Keratinocyte (primary cell): ENCODE measurements around the gene ZNF709. TPM values are rescaled to one million over a fixed set of nuclear protein-coding genes. Genes with fewer than 3 reads are reported as not detected.

Source experiments
- DNase-seq: peaks from one replicate; pipeline ENCODE4 v3.0.0-alpha.2; 2011; ENCODE audit warnings: low read depth, missing footprints, low spot score
- FAIRE-seq: peaks from 2 replicates; lab custom pipeline; 2011; peaks lifted over from hg19 to GRCh38; lab: Jason Lieb, UNC
- H2AFZ ChIP-seq: 2 replicates; pipeline ENCODE4 v1.6.0; 2012; ENCODE audit warnings: low read length, control low read depth, inconsistent platforms; ENCODE audit not compliant: control insufficient read depth
- H3K27ac ChIP-seq: 2 replicates; pipeline ENCODE4 v1.5.1; 2011; ENCODE audit warnings: low read length; ENCODE audit not compliant: control insufficient read depth, insufficient read depth
- H3K27me3 ChIP-seq: 3 replicates; pipeline ENCODE4 v1.6.0; 2011; ENCODE audit warnings: low read length; ENCODE audit not compliant: control insufficient read depth, insufficient read depth; ENCODE audit errors: extremely low read depth
- H3K36me3 ChIP-seq, 2 experiments: 2 replicates in 1 of 2; 3 replicates in 1 of 2; pipeline ENCODE4 v1.5.1; 2011; ENCODE audit warnings: low read length in 2 of 2, mild to moderate bottlenecking in 1 of 2; ENCODE audit not compliant: control insufficient read depth in 2 of 2, insufficient read depth in 2 of 2; ENCODE audit errors: extremely low read depth in 1 of 2
- H3K4me1 ChIP-seq: 3 replicates; pipeline ENCODE4 v1.5.1; 2011; ENCODE audit warnings: low read length; ENCODE audit not compliant: control insufficient read depth, insufficient read depth; ENCODE audit errors: extremely low read depth
- H3K4me2 ChIP-seq: 3 replicates; pipeline ENCODE4 v1.6.0; 2011; ENCODE audit warnings: low read depth, low read length; ENCODE audit not compliant: control insufficient read depth, insufficient read depth; ENCODE audit errors: extremely low read depth
- H3K4me3 ChIP-seq, 3 experiments: fragments of 200-600 bp in 1 of 3; sonication (generic) in 1 of 3; 2 replicates in 2 of 3; 3 replicates in 1 of 3; pipeline ENCODE4 v1.5.1; 2011 to 2016; ENCODE audit warnings: low read length in 3 of 3, mild to moderate bottlenecking in 3 of 3, control low read depth in 2 of 3, inconsistent platforms in 1 of 3, low read depth in 1 of 3, mixed read lengths in 1 of 3, mixed run types in 1 of 3, moderate library complexity in 1 of 3; ENCODE audit not compliant: control insufficient read depth in 2 of 3, insufficient read depth in 2 of 3; ENCODE audit errors: extremely low read depth in 1 of 3
- H3K79me2 ChIP-seq: 2 replicates; pipeline ENCODE4 v1.6.0; 2012; ENCODE audit warnings: low read length; ENCODE audit not compliant: control insufficient read depth, insufficient read depth
- H3K9ac ChIP-seq: 3 replicates; pipeline ENCODE4 v1.6.0; 2011; ENCODE audit warnings: low read length; ENCODE audit not compliant: control insufficient read depth, insufficient read depth; ENCODE audit errors: extremely low read depth
- H3K9me1 ChIP-seq: 3 replicates; pipeline ENCODE4 v1.6.0; 2011; ENCODE audit warnings: low read length; ENCODE audit not compliant: control insufficient read depth, insufficient read depth; ENCODE audit errors: extremely low read depth
- H3K9me3 ChIP-seq: 2 replicates; pipeline ENCODE4 v1.5.1; 2012; ENCODE audit warnings: low read depth, low read length; ENCODE audit not compliant: control insufficient read depth
- H4K20me1 ChIP-seq: 3 replicates; pipeline ENCODE4 v1.6.0; 2011; ENCODE audit warnings: low read length; ENCODE audit not compliant: control insufficient read depth, insufficient read depth; ENCODE audit errors: extremely low read depth
- EZH2 ChIP-seq: IDR thresholded peaks from one replicate; pipeline ENCODE4 v1.6.1; 2012; ENCODE audit warnings: inconsistent platforms, mild to moderate bottlenecking, low read length, moderate library complexity
- dilution Hi-C: fragments of 300-500 bp; cut with MboI; formaldehyde crosslinking; loops from one replicate; pipeline ENCODE4 v1.7.0; 2020; ENCODE audit warnings: low sequenced_read_pairs; ENCODE audit not compliant: extremely low pct_ligation_motif_present
- polyA plus RNA-seq, 5 experiments: library from polyadenylated mRNA; depleted of rRNA in 3 of 5; stranded (reverse) in 3 of 5; stranded (forward) in 1 of 5; unstranded in 1 of 5; fragments of >200 nt; gene quantifications; 1 replicate in 1 of 5; 2 replicates in 3 of 5; 3 replicates in 1 of 5; pipeline versions ENCODE4 v1.2.1 to v1.2.3, GENCODE V29; 2011 to 2012; ENCODE audit warnings: missing spikeins in 2 of 5, low read depth in 1 of 5, low replicate concordance in 1 of 5
- TF ChIP-seq, protein P1 (sequence below), 3 experiments: IDR thresholded peaks in 1 of 3; conservative IDR thresholded peaks in 1 of 3; optimal IDR thresholded peaks in 1 of 3; 2 replicates in 2 of 3; 3 replicates in 1 of 3; pipeline versions ENCODE3 to v1.5.1; 2011; ENCODE audit warnings: low read length in 3 of 3, mild to moderate bottlenecking in 3 of 3, moderate library complexity in 2 of 3, control low read depth in 1 of 3, inconsistent platforms in 1 of 3; ENCODE audit not compliant: insufficient read depth in 2 of 3; ENCODE audit errors: extremely low read depth in 1 of 3

The ZNF709 gene
- polyA plus RNA-seq, 1 donor (not counting 4 experiments of a cell fraction or from before 2014, with no cell fraction given) = 0.98 TPM

DNA sequence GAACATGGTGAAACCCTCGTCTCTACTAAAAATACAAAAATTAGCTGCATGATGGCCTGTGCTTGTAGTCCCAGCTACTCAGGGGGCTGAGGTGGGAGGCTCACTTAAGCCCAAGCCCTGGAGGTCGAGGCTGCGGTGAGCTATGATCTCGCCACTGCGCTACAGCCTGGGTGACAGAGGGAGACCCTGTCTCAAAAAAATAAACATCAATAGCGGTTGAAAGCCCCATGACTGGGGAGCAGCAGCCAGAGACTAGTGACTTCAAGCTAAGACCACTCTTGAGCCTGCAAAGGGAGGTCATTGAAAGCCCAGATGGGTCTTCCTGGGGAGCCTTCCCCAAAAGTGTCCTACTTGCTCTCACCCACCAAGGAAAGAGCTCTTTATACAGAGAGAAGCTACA lies 11.9 kb upstream of the ZNF709 start:
- Histone ChIP-seq H3K79me2 (no peaks in the 10 kb centered on the region), H2AFZ (no peak overlapping the region), H3K4me3 (no peak overlapping the region), H3K4me2 (no peak overlapping the region), H3K9me1 (no peaks in the 10 kb centered on the region), H4K20me1 (no peaks in the 10 kb centered on the region), H3K27me3 (no peaks in the 10 kb centered on the region), H3K36me3 (no peaks in the 10 kb centered on the region), H3K27ac (no peak overlapping the region), H3K4me1 (peaks cover 7% of the 10 kb centered on the region), H3K9ac (no peak overlapping the region), H3K9me3 (no peaks in the 10 kb centered on the region)
- dilution Hi-C loops = no loop called here
- DNase-seq (no peak), FAIRE-seq (no peak)
- TF ChIP-seq EZH2 = no peak
- TF ChIP-seq, protein P1, sequence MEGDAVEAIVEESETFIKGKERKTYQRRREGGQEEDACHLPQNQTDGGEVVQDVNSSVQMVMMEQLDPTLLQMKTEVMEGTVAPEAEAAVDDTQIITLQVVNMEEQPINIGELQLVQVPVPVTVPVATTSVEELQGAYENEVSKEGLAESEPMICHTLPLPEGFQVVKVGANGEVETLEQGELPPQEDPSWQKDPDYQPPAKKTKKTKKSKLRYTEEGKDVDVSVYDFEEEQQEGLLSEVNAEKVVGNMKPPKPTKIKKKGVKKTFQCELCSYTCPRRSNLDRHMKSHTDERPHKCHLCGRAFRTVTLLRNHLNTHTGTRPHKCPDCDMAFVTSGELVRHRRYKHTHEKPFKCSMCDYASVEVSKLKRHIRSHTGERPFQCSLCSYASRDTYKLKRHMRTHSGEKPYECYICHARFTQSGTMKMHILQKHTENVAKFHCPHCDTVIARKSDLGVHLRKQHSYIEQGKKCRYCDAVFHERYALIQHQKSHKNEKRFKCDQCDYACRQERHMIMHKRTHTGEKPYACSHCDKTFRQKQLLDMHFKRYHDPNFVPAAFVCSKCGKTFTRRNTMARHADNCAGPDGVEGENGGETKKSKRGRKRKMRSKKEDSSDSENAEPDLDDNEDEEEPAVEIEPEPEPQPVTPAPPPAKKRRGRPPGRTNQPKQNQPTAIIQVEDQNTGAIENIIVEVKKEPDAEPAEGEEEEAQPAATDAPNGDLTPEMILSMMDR (optimal IDR thresholded peaks at IDR 0.05 in 1 of 3, IDR thresholded peaks at IDR 0.05 in 1 of 3, conservative IDR thresholded peaks at IDR 0.05 in 1 of 3; ENCODE audit: extremely low read depth in 1 of 3, insufficient read depth in 2 of 3, low read length in 3 of 3) = no peak

DNA sequence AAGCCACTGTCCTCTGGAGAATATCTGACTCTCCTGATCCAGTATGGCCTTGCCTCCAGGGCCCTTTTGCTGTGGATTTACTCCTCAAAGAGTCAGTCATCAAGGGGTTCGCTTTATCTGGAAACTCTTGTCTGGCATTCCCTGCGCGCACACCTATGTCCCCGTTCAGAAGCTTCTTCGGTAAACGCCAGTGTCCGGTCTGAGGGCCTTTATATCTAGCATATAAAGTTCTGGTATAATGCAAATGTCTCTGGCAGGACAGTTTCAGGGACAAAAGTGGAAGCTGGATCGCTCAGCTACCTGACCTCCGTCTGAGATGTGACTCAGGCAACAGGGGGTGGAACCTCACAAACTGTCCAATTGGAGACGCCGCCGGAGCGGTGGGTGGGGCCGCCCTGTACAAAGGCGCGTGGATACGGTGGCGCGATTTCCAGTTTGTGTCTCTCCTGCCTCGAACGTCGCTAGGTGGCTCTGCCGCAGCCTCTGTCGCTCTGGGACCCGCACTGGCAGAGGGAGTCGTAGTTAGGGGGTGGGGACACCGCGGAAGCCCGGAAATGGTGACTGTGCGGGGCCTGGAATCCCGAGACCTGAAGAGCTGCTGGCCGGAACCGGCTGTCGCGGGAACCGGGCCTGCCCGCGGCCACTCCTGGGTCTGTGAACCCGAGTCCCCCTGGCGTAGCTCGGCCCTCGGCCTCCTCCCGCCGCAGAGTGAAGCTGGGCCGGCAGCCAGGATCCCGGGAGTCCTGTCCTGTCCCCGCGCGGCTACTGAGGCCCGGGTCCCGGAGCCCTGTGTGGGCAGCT lies 10.6 kb upstream of the ZNF709 start:
- Histone ChIP-seq H3K9me3 (no peaks in the 10 kb centered on the region), H3K27ac (peak overlapping the region; percentile 47), H3K9me1 (no peaks in the 10 kb centered on the region), H3K79me2 (no peaks in the 10 kb centered on the region), H3K36me3 (no peaks in the 10 kb centered on the region), H4K20me1 (no peaks in the 10 kb centered on the region), H3K9ac (peak overlapping the region; percentile 62), H2AFZ (peak overlapping the region; percentile 87), H3K27me3 (no peaks in the 10 kb centered on the region), H3K4me1 (peaks cover 7% of the 10 kb centered on the region), H3K4me3 (peak overlapping the region; percentile 52 to 75 (median 65)), H3K4me2 (peak overlapping the region; percentile 93)
- FAIRE-seq (peak; percentile 84), DNase-seq (peak; percentile 45)
- TF ChIP-seq, protein P1 (optimal IDR thresholded peaks at IDR 0.05 in 1 of 3, IDR thresholded peaks at IDR 0.05 in 1 of 3, conservative IDR thresholded peaks at IDR 0.05 in 1 of 3; ENCODE audit: extremely low read depth in 1 of 3, insufficient read depth in 2 of 3, low read length in 3 of 3) = peak; percentile 15 to 67 (median 45)
- no peak for TF ChIP-seq EZH2
- dilution Hi-C loops = no loop called here
